HG03066 (cell line): ENCODE results near the gene CRTC3.
"Not testable (repeated sequence)": the region's sequence is repeated elsewhere in the genome, so short reads cannot be mapped to it uniquely, and the experiment has no call there.

Experiments used
- ATAC-seq: cut with Tn5 transposase; IDR thresholded peaks from one replicate; pipeline ENCODE4 v1.9.1; 2021; ENCODE audit warnings: low read depth; ENCODE audit not compliant: unreplicated experiment

Gene CRTC3, protein sequence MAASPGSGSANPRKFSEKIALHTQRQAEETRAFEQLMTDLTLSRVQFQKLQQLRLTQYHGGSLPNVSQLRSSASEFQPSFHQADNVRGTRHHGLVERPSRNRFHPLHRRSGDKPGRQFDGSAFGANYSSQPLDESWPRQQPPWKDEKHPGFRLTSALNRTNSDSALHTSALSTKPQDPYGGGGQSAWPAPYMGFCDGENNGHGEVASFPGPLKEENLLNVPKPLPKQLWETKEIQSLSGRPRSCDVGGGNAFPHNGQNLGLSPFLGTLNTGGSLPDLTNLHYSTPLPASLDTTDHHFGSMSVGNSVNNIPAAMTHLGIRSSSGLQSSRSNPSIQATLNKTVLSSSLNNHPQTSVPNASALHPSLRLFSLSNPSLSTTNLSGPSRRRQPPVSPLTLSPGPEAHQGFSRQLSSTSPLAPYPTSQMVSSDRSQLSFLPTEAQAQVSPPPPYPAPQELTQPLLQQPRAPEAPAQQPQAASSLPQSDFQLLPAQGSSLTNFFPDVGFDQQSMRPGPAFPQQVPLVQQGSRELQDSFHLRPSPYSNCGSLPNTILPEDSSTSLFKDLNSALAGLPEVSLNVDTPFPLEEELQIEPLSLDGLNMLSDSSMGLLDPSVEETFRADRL

DNA sequence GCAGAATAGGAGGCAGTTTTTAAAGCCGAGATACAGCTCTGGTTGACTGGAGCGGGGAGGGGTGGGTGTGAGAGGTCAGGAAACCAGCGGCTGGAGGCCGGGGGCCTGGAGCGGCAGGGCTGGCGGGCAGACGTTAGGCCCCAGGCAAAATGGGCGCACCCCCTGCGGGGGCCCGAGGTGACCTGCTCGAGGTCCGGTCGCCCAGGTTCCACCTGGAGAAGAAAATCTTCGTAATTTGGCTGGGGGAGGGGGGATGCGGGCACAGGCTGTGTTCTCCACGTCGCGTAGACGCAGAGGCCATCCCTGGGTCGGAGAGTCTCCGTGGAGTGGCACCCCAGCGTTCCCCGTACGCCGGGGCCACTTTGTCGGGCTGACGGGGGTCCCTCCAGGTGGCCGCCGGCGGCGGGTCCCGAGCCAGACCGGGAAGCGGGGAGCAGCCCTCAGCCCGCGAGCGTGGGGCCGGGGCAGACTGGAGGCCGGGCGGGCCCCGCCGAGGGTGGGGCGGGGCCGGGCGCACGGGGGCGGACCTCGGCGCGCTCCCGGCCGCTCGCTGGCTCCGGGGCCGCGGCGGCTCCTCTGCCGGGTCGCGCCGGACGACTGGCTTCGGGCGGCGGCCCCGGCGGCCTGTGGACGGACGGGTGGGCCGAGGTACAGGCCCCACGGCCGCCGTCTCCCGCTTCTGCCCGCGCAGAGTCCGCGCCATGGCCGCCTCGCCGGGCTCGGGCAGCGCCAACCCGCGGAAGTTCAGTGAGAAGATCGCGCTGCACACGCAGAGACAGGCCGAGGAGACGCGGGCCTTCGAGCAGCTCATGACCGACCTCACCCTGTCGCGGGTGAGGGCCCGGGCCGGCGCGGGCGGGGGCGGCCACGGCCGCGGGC, at the start of gene CRTC3:
Gene CRTC3 (plus strand): TSS at position 553 of the 879 bp plus-strand sequence. CDS start 149 bp downstream, at position 702.
- peak; percentile 70 for ATAC-seq

DNA sequence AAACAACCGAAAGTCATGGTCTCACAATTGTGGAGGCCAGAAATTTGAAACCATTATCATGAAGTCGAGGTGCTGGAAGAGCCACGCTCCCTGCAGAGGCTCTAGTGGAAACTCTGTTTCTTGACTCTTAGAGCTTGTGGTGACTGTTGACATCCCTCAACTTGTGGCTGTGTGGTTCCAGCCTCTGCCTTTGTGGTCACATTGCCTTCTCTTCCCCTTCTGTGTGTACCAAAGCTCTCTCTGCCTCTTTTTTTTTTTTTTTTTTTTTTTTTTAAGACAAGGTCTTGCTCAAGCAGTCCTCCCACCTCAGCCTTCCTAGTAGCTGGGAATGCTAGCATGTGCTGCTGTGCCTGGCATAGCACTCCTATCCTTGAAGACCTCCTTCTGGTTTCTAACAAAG, 48.7 kb upstream of the CRTC3 start:
- no peak for ATAC-seq

DNA sequence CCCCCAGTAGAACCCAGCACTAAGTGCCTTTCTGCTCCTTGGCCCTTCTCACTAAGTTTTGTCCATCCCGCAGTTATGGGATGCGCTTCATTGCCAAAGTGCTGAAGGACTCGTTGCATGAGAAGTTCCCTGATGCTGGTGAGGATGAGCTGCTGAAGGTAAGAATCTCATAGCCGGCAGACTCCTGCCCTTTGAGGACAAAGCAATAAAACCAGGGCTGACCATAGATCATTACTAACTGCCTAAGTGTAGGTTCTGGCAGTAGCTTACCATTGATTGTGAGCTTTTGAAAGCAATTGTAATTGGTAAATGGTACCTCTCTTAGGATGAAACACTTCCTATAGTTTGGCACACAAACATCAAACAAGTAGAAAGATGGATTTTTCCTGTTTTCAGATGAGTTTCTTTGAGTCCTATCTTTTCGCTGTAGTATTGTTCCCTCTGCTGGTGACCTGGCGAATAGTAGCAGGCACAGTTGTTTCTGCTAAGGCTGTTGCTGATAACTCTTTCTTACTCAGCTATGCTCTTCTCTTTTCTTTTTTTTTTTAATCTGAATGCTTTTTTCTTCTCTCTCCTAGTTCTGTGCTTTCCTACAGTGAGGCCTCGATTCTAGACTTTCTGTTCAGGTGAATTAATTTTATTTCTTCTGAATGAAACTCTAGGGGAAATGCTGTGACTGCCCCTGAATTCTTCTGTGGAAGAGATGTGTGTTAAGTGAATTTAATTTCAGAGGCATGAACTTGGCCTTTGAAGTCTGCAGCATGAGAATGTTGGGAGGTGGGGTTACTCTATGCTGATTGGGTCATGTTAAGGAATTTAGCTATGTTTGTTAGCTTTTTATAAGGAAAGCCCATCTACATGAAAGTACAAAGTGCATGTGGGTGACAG, 47.4 kb upstream of the CRTC3 start:
- no peak for ATAC-seq

DNA sequence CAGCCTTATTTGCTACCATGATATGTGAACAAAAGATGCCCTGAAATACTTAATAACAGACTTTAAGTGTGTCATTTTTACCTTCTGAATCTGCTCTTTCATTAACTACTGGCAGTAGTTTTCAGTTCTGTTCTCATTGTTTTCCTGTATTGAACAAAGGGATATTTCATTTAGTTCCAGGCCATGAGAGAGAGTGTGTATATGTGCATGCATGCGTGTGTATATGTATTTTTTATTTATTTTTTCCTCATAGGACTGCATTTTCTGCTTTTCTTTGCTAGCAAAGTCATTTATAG, 46.8 kb upstream of the CRTC3 start:
- ATAC-seq, result no peak

DNA sequence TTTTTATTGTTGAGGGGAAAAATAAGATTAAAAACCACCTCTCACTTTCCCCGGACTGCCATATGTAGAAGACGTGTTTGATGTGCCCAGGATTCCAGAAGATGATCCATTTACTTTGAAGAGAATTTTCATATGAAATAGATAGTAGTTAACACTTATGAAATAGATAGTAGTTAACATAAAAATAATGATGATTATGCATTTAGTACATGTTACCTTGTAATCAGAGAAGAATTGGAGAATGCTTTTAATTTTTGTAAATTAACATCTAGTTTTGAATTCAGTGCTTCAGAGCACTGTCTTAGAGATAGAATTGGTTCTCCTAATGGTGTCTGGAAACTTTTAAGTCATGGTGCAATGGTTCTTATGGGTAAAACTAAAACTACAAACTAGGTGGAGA, 46.1 kb upstream of the CRTC3 start:
- no peak for ATAC-seq

DNA sequence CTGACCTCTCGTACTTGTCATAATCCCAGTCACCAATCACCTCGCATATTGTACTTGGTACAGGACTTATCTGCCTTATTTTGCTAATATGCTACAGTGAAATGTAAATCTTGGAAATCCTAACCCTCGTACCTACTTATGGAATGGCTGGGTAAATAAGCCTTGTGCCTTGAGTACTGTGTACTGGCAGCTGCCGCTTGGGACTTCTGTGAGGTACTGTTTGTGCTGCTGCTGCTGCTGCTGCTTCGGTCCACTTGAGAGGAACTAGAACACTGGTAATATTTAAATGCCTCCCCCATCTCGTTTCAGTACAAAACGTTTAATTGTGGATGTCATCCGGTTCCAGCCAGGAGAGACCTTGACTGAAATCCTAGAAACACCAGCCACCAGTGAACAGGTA, 42.5 kb upstream of the CRTC3 start:
- no peak for ATAC-seq

DNA sequence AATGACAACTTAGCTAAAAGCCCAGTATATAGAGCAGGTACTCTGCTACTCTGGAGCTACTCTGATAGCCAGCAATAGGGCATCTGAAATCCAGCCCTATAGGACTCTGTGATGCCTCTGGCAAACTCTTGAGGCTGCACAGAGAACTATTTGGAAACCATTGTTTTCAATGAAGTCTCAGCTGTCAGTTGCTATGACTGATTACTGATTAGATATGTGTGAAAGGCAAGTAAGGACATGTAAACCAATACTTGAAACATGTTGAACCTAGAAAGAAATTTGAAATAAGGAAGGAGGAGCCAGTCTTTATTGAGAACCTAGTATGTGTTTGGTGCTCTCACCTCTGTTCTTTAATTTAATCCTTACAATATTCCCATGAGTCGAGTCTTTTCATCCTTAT, 40.2 kb upstream of the CRTC3 start:
- no peak for ATAC-seq

DNA sequence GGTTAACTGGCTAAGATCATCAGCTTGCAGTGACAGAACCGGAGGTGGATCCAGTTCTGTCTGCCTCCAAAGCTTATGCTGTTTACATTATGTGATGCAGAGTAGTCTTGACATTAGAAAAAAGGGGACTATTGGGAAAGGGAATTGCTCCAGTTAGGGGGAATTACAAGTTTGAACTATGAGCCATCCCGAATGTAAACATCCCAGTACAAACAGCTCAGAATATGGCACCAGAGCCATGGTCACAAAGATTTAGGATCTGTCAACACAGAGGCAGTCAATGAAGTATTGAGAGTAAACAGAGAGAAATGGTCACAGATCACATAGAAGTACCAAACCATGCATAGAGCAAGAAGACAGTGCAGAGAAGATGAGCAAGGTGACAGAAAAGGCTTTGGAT, 39.8 kb upstream of the CRTC3 start:
- ATAC-seq, result no peak

DNA sequence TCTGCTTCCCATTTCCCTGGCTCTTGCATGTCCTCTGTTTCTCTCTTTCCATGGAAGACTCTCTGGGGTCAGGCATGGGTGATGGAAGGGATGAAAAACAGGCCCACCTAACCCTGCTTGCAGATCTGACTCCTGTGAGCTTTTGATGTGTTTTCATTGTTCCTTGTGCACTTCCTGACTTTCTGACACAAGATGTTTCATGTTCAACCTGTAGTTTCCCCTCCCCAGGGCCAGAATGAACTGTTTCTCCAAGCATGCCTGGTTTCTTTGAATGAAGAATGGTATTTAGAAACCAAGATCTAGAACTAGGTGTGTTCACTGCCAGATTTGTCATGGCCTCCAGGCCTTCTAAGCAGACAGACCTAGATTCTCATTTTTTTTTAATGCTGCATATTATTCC, 36.1 kb upstream of the CRTC3 start:
- no peak for ATAC-seq

DNA sequence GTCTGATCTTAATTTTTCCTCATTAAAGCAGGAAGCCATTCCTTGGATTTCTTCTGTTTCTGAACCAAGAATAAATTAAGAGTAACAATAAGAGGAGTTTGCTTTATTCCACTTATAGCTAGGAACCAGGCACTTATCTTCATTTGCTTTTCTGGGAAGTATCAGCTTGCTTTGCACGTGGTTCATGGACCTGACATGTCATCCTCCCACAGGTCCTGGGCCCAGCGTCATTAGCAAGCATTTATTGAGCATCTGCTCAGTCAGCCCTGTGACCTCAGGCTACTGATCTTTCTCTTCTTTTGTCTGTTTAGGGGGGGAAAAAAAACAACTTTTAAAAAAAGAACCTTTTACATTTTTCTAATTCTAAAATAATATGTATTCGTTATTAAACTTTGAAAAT, 34.7 kb upstream of the CRTC3 start:
- ATAC-seq, result no peak

DNA sequence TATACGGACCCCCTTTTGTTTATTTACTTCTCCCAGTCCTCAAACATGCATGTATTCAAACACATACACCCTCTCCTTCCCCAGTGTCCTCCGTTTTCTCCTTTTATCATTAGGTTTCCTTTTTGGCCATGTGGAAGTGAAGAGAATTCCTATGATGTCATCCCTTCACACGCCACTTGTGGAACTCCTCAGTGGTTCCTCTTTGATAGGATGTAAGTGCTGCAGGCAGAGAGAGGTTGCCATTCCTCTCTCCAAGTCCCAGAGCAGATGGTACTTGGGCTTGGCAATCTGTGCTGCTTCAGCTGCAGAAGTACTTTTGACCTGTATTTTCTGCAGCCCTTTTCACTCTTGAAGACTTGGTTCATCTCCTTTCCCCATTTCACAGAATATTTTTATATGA, 32.9 kb upstream of the CRTC3 start:
- no peak for ATAC-seq

DNA sequence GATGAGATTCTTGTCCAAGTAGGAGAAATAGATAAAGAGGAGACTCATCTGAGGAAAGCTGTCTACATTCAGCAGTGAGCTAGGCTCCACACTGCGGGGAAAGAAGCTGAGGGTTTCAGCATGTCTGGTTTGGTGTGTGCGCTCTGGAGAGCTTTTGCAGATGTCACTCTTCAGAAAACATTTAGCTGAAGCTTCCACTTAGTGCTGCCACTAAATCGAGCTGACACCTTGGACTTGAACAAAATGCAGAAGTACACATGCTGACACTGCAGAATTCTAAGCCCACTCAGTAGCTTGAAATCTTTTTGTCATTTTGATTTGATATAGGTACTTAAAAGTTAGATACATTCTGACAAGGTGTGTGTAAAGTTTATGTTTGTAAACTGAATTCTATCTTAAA, 32.3 kb upstream of the CRTC3 start:
- ATAC-seq, result no peak

DNA sequence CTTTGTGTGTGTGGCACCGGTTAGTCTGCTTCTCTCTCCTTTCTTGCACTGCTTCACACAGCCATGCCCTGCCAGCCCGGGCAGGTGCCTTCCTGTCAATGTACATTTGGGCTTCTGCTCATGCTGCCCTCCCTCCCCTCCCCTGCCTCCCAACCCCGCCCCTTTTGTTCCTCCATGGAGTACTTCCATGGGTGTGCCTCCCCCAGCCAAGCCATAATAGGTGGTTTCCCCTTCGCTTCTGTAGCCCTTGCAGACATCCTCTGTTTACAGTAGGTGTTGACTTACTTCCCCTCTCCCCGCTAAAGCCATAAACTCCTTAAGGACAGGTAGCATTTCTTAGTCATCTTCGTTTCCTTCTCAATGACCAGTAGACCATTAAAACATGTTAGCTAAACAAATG, 31.8 kb upstream of the CRTC3 start:
- ATAC-seq, result no peak

DNA sequence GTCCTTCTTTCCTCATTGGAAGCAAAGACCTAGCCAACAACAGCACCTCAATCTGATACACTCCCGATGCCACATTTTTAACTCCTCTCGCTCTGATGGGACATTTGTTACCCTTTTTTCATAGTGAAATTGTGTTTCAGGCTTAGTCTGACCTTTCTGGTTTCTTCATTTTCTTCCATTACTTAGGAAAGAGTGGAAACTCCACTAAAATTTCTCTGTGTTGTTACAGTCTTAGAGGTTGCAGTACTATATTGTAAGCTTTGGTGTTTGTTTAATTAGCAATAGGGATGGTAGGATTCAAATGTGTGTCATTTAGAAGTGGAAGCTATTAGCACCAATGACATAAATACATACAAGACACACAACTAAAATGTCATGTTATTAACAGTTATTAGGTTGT, 29.6 kb upstream of the CRTC3 start:
- no peak for ATAC-seq

DNA sequence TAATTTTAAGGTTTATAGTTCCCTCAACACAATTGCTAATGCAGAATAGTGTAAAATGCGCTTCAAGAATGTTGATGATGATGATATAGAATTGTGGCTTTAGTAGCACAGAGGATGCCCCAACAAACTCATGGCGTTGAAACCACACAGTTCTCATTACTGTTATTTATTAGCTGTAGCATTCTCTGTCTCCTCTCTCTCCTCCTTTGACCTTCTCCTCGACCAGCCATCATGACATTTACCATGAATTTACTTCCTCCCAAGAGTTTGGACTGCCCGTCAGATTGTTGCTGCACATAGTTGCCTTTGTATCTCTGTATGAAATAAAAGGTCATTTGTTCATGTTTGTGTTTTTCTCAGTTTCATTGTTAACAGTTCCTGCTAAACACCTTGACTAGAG, 27.8 kb upstream of the CRTC3 start:
- ATAC-seq, result no peak

DNA sequence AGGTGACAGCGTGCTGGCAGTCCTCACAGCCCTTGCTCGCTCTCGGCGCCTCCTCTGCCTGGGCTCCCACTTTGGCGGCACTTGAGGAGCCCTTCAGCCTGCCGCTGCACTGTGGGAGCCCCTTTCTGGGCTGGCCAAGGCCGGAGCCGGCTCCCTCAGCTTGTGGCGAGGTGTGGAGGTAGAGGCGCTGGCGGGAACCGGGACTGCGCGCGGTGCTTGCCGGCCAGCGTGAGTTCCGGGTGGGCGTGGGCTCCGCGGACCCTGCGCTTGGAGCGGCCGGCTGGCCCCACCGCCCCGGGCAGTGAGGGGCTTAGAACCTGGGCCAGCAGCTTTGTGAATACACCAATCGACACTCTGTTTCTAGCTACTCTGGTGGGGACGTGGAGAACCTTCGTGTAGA, 18.9 kb upstream of the CRTC3 start:
- not testable (repeated sequence) for ATAC-seq

DNA sequence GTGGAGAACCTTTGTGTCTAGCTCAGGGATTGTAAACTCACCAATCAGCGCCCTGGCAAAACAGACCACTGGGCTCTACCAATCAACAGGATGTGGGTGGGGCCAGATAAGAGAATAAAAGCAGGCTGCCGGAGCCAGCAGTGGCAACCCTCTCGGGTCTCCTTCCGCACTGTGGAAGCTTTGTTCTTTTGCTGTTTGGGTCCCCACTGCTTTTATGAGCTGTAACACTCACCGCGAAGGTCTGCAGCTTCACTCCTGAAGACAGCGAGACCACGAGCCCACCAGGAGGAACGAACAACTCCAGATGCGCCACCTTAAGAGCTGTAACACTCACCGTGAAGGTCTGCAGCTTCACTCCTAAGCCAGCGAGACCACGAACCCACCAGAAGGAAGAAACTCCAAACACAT, 18.5 kb upstream of the CRTC3 start:
- not testable (repeated sequence) for ATAC-seq

DNA sequence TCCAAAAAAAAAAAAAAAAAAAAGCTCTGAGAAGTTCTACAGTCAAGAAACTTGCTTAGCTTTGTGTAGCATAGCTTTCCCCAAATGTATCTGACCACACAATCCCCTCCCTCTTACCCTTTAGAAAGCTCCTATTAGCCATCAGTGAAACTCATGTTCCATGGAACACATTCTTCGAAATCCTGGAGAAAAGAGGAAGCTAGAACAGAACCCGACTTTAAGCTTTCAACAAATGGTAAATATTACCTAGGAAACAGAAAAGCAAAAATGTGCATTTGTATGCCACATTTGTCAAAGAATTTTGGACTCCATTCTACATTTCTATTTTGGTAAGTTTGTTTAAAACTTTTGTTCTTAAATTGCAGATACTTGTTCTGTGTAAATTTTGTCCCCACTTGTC, 17.4 kb upstream of the CRTC3 start:
- ATAC-seq, result no peak

DNA sequence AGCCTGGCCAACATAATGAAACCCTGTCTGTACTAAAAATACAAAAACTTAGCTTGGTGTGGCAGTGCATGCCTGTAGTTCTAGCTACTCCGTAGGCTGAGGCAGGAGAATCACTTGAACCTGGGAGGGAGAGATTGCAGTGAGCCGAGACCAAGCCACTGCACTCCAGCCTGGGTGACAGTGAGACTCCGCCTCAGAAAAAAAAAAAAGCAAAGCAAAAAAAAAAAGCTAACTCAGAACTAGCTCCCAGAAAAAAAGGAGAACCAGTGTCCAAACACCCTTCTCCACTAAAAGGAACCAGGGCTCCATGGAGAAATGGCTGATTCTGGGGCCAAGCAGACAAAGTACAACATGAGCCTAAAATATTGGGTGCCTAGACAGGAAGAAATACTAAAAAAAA, 16.7 kb upstream of the CRTC3 start:
- no peak for ATAC-seq

DNA sequence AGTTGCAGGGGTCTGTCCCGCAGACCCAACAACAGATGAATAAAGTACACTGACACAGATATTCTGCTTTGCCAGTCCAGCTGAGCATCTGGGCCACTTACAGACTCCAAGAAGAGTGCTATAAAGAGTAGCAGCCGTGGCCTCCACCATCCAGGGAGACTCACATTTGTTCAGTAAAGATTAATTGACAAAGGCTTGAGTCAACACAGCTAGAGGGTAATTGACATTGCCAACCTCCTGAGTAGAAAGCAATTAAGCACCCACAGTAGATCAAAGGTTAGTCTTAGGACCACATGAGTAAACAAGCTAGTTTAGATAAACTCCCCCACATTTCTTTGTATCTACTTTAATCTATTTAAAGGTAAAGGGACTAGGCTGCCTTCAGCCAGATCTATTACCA, 16.3 kb upstream of the CRTC3 start:
- no peak for ATAC-seq

DNA sequence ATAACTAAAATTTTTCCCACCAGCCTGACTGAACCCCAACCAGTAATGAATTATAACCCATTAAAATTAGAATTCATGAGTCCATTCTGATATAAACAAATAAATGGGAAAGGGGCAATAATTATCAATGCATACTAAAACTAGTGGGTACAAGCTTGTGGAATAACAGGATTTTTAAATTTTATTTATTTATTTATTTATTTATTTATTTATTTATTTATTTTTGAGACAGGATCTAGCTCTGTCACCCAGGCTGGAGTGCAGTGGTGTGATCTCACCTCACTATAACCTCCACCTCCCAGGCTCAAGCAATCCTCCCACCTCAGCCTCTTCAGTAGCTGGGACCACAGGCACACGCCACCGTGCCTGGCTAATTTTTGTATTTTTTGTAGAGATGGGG, 15.8 kb upstream of the CRTC3 start:
- ATAC-seq, result not testable (repeated sequence)
